ENCODE results near the gene ANXA1. TPM values are rescaled to one million over a fixed set of nuclear protein-coding genes. Genes with fewer than 3 reads are reported as not detected.
A peak's percentile ranks its signal among the peaks of the same experiment; 100 is the strongest.

The ANXA1 gene
- total RNA-seq, 1 donor from 2014 or later: 834 TPM

- Histone ChIP-seq H3K9me3 (no peaks in the 10 kb centered on the region), H3K36me3 (no peaks in the 10 kb centered on the region), H3K27me3 (no peaks in the 10 kb centered on the region), H3K27ac (no peak overlapping the region), H3K4me1 (no peaks in the 10 kb centered on the region), H3K4me3 (no peak overlapping the region)
- intact Hi-C loops (cut with DNase I): loop anchor here (5.0 kb wide), 1 partner anchor 67 kb away; no protein-coding TSS in a partner anchor
- no peak for DNase-seq (ENCODE audit: extremely low spot score in 2 of 2)
- no peak for TF ChIP-seq CTCF (IDR thresholded peaks at IDR 0.05)
- TF ChIP-seq POLR2A (IDR thresholded peaks at IDR 0.05): no peak
- TF ChIP-seq POLR2AphosphoS5 (IDR thresholded peaks at IDR 0.05; ENCODE audit: insufficient read depth in 1 of 2, low read depth in 1 of 2): no peak
Observed at GRCh38 chr9:73114958-73115357, 36.7 kb upstream of the ANXA1 start.

GRCh38 chr9:73116031-73116430, 35.6 kb upstream of the ANXA1 start:
- no peaks in the 10 kb centered on the region for H3K4me1 ChIP-seq
- H3K27ac ChIP-seq: peak overlapping the region; percentile 33
- no peak for DNase-seq (ENCODE audit: extremely low spot score in 2 of 2)
- H3K9me3 ChIP-seq: no peaks in the 10 kb centered on the region
- intact Hi-C loops (cut with DNase I): no loop called here
- H3K27me3 ChIP-seq: no peaks in the 10 kb centered on the region
- TF ChIP-seq POLR2A (IDR thresholded peaks at IDR 0.05): no peak
- TF ChIP-seq POLR2AphosphoS5 (IDR thresholded peaks at IDR 0.05; ENCODE audit: insufficient read depth in 1 of 2, low read depth in 1 of 2): peak in 1 of 2 donors; percentile 71
- H3K4me3 ChIP-seq: no peak overlapping the region
- no peaks in the 10 kb centered on the region for H3K36me3 ChIP-seq

- H3K27ac ChIP-seq: no peak overlapping the region
- no peak overlapping the region for H3K4me3 ChIP-seq
- H3K4me1 ChIP-seq: no peaks in the 10 kb centered on the region
- DNase-seq (ENCODE audit: extremely low spot score in 2 of 2): no peak
- H3K27me3 ChIP-seq: no peaks in the 10 kb centered on the region
- no peaks in the 10 kb centered on the region for H3K36me3 ChIP-seq
- TF ChIP-seq CTCF (IDR thresholded peaks at IDR 0.05): no peak
- no peaks in the 10 kb centered on the region for H3K9me3 ChIP-seq
- intact Hi-C loops (cut with DNase I): no loop called here
Observed at GRCh38 chr9:73116880-73117279, 34.8 kb upstream of the ANXA1 start.

GRCh38 chr9:73118286-73118685, 33.4 kb upstream of the ANXA1 start:
- TF ChIP-seq CTCF (IDR thresholded peaks at IDR 0.05) (no peak), POLR2AphosphoS5 (IDR thresholded peaks at IDR 0.05; ENCODE audit: insufficient read depth in 1 of 2, low read depth in 1 of 2) (no peak), POLR2A (IDR thresholded peaks at IDR 0.05) (no peak)
- no peaks in the 10 kb centered on the region for H3K27me3 ChIP-seq
- H3K27ac ChIP-seq: no peak overlapping the region
- H3K36me3 ChIP-seq: no peaks in the 10 kb centered on the region
- no peaks in the 10 kb centered on the region for H3K4me1 ChIP-seq
- intact Hi-C loops (cut with DNase I): no loop called here
- H3K4me3 ChIP-seq: no peak overlapping the region
- no peaks in the 10 kb centered on the region for H3K9me3 ChIP-seq
- no peak for DNase-seq (ENCODE audit: extremely low spot score in 2 of 2)

GRCh38 chr9:73118898-73119554, 32.6 kb upstream of the ANXA1 start:
- TF ChIP-seq POLR2AphosphoS5 (IDR thresholded peaks at IDR 0.05; ENCODE audit: insufficient read depth in 1 of 2, low read depth in 1 of 2) (no peak), POLR2A (IDR thresholded peaks at IDR 0.05) (no peak), CTCF (IDR thresholded peaks at IDR 0.05) (no peak)
- H3K4me3 ChIP-seq: no peak overlapping the region
- H3K9me3 ChIP-seq: no peaks in the 10 kb centered on the region
- H3K27me3 ChIP-seq: no peaks in the 10 kb centered on the region
- no peak for DNase-seq (ENCODE audit: extremely low spot score in 2 of 2)
- no peak overlapping the region for H3K27ac ChIP-seq
- H3K36me3 ChIP-seq: no peaks in the 10 kb centered on the region
- H3K4me1 ChIP-seq: no peaks in the 10 kb centered on the region
- intact Hi-C loops (cut with DNase I): no loop called here
